ENCODE measurements around the gene PEDS1.
A peak's percentile ranks its signal among the peaks of the same experiment; 100 is the strongest.
"Not testable (repeated sequence)": the region's sequence is repeated elsewhere in the genome, so short reads cannot be mapped to it uniquely, and the experiment has no call there.

PEDS1 gene

GRCh38 chr20:50135157-50135556 is 18.4 kb downstream of the PEDS1 start:
- DNase-seq (ENCODE audit: low spot score), result not testable (repeated sequence)

DNA sequence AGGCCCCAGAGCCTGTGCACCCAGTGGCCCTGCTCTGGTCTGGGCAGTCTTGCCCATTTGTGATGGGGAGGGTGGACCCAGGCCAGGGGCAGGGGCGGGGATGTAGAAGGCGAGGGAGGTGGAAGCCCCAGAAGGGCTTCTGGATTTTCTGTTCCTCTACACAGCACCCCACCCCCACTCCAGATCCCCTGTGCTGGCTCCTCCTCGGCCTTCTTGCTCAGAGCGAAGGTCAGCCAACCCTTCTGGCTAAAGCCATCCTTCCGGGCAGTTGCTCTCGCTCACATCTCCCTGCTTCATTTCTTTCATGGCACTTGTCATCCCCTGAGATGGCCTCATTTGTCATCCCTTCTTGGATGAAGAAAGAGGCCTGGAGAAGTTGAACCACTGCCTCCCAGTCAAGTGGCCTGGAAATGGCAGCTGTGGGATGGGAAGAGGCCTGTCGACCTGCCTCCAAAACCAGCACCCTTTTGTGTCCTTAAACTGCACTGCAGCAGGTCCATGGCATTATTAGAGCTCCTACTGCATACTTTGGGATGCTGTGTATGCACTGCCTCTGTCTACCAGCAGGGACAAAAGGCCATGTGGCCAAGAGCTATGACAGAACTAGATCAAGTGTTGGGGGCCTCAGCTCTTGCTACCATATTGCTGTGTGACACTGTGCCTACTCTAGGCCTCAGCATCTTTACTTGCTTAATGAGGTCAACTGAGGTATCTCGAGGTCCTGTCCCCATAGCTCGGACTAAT is 19.9 kb downstream of the PEDS1 start:
- peak; percentile 4 for DNase-seq (ENCODE audit: low spot score)

- DNase-seq (ENCODE audit: low spot score), result no peak
Observed at GRCh38 chr20:50133041-50133440, 20.5 kb downstream of the PEDS1 start.

GRCh38 chr20:50130995-50131394 is 22.5 kb downstream of the PEDS1 start:
- peak; percentile 13 for DNase-seq (ENCODE audit: low spot score)

GRCh38 chr20:50130356-50130723 is 23.2 kb downstream of the PEDS1 start:
- DNase-seq (ENCODE audit: low spot score), result no peak

DNA sequence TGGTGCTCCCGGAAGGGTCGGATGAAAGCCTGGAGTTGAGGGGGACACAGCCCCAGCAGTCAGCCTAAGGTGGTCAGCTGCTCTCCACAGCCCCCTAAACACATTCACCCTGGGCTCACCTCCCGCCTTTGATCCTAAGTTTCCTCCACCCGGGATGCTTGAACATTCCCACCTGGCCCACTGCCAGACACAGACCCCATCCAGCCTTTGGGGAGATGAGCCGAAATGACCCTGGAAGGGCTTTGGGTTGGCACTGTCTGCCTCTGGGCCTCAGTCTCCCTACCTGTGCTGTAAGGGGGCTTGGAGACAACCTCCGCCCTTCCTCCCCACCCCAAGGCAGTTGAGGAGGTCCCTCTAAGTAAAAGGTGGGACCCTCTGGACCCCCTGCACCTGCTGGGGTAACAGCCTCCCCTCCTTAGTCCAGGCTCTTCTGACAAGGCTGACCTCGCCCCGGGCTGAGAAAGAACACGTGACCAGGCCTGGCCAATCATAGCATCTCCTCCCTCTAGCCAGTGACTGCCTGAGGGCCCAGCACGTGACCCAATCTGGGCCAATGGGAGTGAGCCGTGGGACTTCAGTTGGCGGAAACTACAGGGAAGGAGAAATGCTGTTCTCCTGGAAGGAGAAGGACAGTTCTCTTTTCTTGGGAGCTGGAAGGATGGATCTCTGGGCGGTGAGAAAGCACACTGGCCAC is 23.7 kb downstream of the PEDS1 start:
- peak; percentile 74 for DNase-seq (ENCODE audit: low spot score)

- no peak for DNase-seq (ENCODE audit: low spot score)
Observed at GRCh38 chr20:50128520-50128905, 25.0 kb downstream of the PEDS1 start.

GRCh38 chr20:50127587-50128519 is 25.7 kb downstream of the PEDS1 start:
- no peak for DNase-seq (ENCODE audit: low spot score)

- DNase-seq (ENCODE audit: low spot score), result no peak
Observed at GRCh38 chr20:50126662-50127061, 26.9 kb downstream of the PEDS1 start.

DNA sequence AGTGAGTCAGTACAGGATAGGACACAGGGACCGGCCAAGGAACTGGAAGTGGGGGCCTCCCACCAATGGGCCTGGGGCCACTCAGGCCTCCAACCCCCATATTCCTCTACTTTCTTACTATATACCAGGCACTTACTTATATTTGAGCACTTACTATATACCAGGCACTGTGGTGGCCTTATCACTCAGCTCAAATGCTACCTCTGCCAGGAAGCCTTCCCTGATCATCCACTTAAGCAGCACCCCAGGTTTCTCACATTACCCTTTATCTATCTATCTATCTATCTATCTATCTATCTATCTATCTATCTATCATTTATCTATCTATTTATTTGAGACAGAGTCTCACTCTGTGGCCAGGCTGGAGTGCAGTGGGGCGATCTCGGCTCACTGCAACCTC is 28.2 kb downstream of the PEDS1 start:
- no peak for DNase-seq (ENCODE audit: low spot score)

- DNase-seq (ENCODE audit: low spot score), result no peak
Observed at GRCh38 chr20:50124496-50124895, 29.0 kb downstream of the PEDS1 start.

- DNase-seq (ENCODE audit: low spot score), result no peak
Observed at GRCh38 chr20:50123418-50123817, 30.1 kb downstream of the PEDS1 start.

- DNase-seq (ENCODE audit: low spot score), result no peak
Observed at GRCh38 chr20:50122763-50123162, 30.8 kb downstream of the PEDS1 start.

GRCh38 chr20:50121858-50122271 is 31.7 kb downstream of the PEDS1 start:
- DNase-seq (ENCODE audit: low spot score), result peak; percentile 49

DNA sequence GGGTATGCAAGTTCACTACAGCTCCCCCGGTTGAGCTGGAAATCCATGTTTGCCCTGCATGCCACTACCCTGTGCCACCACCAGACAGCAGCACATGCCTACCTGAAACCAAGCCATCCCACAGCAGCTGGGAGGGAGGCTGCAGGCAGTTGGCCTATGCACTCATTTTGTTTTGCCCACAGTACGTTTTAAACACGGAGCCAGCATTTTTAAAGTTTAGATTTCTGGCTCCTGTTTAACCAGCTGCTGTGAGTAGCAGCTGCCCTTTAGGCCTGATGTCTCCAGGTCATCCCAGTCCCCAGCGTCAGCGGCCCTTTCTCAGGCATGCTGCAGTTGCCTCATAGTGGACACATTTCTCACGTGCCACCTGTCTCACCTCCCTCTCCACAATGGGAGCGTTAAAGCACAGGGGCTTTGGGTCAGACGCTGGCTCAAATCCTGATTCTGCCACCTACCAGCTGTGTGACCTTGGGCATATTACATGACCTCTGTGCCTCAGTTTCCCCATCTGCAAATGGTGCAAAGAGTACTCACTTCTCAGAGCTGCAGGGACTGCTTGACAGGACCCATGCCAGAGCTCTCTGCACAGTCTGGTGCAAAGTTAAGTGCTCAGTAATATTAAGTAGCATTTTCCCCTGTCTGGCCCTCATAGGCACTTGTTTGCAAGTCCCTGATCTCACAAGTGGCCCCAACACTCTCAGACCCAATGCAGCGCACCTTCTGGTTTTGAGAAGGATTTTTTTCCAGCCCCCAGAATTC is 32.4 kb downstream of the PEDS1 start:
- peak; percentile 69 for DNase-seq (ENCODE audit: low spot score)

DNA sequence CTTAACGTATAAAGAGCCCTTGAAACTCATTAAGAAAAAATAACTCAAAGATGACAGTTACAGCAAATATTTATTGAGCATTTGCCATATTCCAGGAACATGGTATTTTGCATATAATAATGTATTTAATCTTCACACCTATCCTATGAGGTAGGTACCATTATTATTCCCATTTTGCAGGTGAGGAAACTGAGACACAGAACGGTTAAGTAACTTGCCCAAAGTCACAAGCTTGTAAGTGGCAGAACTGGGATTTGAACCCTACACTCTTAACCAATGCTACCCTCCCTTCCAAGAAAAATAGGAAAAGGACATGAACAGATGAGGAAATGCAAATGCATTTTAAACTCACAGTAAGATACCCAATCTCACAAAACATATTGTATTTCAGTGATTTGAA is 35.3 kb downstream of the PEDS1 start:
- no peak for DNase-seq (ENCODE audit: low spot score)

DNA sequence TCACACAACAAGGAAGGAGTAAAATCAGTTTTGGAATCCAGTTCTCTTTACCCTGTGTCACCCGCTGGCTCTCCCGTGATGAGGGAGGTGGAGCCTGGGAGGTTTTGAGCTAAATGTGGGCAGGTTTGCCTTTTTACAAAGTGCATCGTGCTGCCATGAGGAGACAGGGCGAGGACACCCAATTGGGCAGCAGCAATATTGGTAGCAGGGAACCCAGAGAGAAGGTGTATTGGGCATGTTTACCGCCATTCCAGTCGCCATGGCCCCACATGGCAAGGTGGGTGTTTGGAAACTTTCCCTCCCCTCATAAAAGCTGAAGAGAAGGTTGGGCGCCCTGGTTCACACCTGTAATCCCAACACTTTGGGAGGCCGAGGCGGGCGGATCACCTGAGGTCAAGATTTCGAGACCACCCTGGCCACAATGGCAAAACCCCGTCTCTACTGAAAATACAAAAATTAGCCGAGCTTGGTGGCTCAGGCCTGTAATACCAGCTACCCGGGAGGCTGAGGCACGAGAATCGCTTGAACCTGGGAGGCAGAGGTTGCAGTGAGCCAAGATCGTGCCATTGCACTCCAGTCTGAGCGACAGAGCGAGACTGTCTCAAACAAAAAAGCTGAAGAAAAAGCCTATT is 37.0 kb downstream of the PEDS1 start:
- DNase-seq (ENCODE audit: low spot score), result no peak

DNA sequence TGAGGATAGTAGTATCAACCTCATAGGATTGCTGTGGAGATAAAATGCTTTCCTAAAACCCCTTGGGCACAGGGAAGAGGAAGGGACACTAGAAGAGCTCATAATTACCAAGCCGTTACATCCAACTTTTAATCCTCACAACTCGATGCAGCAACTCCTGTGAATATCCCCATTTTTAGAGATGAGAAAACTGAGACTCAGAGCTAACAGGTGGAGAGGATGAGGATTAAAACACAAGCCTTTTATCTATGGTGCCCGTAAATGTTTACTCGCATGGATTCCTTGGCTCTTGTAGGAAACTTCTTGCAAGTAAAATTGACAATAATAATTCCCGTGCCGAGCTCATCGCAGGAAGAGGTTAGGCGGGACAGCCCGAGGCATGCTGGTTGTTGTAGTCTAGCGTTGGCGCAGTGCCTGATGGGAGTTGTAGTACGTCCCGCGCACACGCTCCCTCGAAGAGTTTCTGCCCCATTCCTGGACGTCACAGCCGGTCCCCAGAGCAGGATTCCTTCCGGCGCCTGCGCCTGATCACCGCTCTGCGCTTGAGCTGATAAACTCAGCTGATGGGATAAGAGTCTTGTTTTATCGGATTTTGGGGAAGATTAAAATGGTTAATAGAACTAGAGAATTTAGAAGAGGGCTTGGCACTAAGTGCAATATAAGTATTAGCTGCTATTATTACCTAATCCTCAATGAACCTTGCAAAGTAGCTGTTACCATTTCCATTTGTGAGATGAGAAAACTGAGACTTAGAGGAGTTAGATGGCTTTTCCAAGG is 37.7 kb downstream of the PEDS1 start:
- DNase-seq (ENCODE audit: low spot score), result peak; percentile 91

DNA sequence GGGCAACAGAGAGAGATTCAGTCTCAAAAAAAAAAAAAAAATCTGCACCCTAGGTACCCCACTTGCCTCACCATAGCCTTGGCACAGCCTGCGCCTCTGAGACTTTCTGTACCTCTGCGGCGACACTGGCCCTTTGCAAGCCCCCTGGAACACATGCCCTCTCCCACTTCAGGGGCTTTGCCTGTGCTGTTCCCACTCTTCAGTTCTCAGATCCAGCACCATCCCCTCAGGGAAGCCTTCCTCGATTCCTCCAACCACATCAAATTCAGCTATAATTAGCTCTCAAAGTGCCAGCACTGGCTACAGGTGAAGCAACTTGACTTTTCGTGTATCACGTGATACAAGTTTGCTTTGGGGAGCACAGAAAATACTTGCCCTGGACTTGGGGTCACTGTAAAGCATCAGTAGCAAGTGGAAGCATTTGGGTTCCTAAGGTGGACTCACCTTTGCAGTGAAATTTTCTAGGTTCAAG is 38.4 kb downstream of the PEDS1 start:
- DNase-seq (ENCODE audit: low spot score), result no peak

GRCh38 chr20:50113420-50114224 is 39.9 kb downstream of the PEDS1 start:
- no peak for DNase-seq (ENCODE audit: low spot score)

All from iPS-NIHi11 (cell line).